NT2/D1 (cell line): ENCODE results near the gene UTF1.
A peak's percentile ranks its signal among the peaks of the same experiment; 100 is the strongest.

Experiments used
- DNase-seq: peaks from one replicate; pipeline ENCODE4 v3.0.0-alpha.2; 2011; ENCODE audit warnings: low read depth, low spot score
- H3K27me3 ChIP-seq: 2 replicates; pipeline ENCODE4 v1.6.0; 2011; ENCODE audit warnings: mild to moderate bottlenecking; ENCODE audit not compliant: insufficient read length, insufficient read depth
- H3K36me3 ChIP-seq: 2 replicates; pipeline ENCODE4 v1.6.1; 2011; ENCODE audit warnings: mild to moderate bottlenecking, low read length, mixed read lengths; ENCODE audit not compliant: insufficient read depth, insufficient read length
- H3K4me1 ChIP-seq: 2 replicates; pipeline ENCODE4 v1.5.1; 2011; ENCODE audit not compliant: insufficient read depth, insufficient read length
- H3K4me3 ChIP-seq: 2 replicates; pipeline ENCODE4 v1.5.1; 2011; ENCODE audit warnings: low read depth; ENCODE audit not compliant: insufficient read length
- H3K9ac ChIP-seq: 2 replicates; pipeline ENCODE4 v1.6.0; 2011; ENCODE audit warnings: low read depth; ENCODE audit not compliant: insufficient read length
- H3K9me3 ChIP-seq: 2 replicates; pipeline ENCODE4 v1.5.1; 2011; ENCODE audit warnings: mild to moderate bottlenecking, low read length; ENCODE audit not compliant: insufficient read depth
- SUZ12 ChIP-seq: IDR thresholded peaks from 2 replicates; pipeline ENCODE4 v1.6.1; 2011; ENCODE audit not compliant: insufficient read length, insufficient read depth; ENCODE audit errors: extremely low read depth
- YY1 ChIP-seq: IDR thresholded peaks from 2 replicates; pipeline ENCODE4 v1.6.1; 2011; ENCODE audit not compliant: insufficient read length, insufficient read depth
- ZNF274 ChIP-seq: IDR thresholded peaks from 2 replicates; pipeline ENCODE4 v1.6.1; 2011; ENCODE audit warnings: mild to moderate bottlenecking, low read depth, low read length

UTF1 gene

DNA sequence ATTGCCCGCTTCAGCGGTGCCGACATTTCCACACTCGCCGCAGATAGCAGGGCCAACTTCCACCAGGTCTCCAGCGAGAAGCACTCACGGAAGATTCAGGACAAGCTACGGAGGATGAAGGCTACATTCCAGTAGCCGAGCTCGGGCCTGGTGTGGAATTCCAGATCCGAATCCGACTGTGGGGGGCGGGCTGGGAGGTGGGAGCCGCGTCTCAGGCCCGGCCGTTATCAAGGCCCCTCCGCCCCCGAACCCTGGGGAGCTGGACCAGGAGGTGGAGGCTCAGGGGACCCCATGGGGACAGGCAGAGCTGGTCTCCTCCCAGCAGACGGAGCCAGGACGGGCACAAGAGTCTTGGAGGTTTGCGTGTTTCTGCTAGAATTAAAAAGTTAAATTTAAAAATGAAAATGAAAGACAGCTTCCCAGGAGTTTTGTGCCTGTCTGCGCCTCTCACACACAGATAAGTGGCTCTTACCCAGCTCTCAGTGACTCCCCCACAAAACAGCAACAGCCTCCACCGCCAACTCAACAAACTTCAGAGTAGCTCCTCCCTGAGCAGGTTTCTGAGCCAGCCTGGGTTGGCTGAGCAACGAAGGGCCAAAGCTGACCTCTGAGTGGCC is 5.2 kb upstream of the UTF1 start:
- no peaks in the 10 kb centered on the region for H3K9me3 ChIP-seq
- no peaks in the 10 kb centered on the region for H3K36me3 ChIP-seq
- peaks cover 37% of the 10 kb centered on the region for H3K27me3 ChIP-seq
- no peak for DNase-seq
- TF ChIP-seq SUZ12: no peak
- no peak for TF ChIP-seq ZNF274
- no peak for TF ChIP-seq YY1
- H3K9ac ChIP-seq: no peak overlapping the region
- H3K4me3 ChIP-seq: no peak overlapping the region
- peaks cover 5% of the 10 kb centered on the region for H3K4me1 ChIP-seq

GRCh38 chr10:133225707-133226191 is 4.3 kb upstream of the UTF1 start:
- Histone ChIP-seq H3K4me1 (peaks cover 5% of the 10 kb centered on the region), H3K9ac (no peak overlapping the region), H3K9me3 (no peaks in the 10 kb centered on the region), H3K27me3 (peaks cover 42% of the 10 kb centered on the region), H3K4me3 (no peak overlapping the region), H3K36me3 (no peaks in the 10 kb centered on the region)
- DNase-seq: no peak
- no peak for TF ChIP-seq ZNF274
- no peak for TF ChIP-seq SUZ12
- TF ChIP-seq YY1: no peak

- no peak overlapping the region for H3K4me3 ChIP-seq
- DNase-seq: no peak
- H3K9me3 ChIP-seq: peaks cover 3% of the 10 kb centered on the region; the same call in 1 of the 2 replicates
- no peaks in the 10 kb centered on the region for H3K36me3 ChIP-seq
- peaks cover 5% of the 10 kb centered on the region for H3K4me1 ChIP-seq
- H3K9ac ChIP-seq: no peak overlapping the region
- H3K27me3 ChIP-seq: peaks cover 42% of the 10 kb centered on the region
- no peak for TF ChIP-seq YY1
- no peak for TF ChIP-seq ZNF274
- TF ChIP-seq SUZ12: no peak
Observed at GRCh38 chr10:133226251-133226808, 3.7 kb upstream of the UTF1 start.

DNA sequence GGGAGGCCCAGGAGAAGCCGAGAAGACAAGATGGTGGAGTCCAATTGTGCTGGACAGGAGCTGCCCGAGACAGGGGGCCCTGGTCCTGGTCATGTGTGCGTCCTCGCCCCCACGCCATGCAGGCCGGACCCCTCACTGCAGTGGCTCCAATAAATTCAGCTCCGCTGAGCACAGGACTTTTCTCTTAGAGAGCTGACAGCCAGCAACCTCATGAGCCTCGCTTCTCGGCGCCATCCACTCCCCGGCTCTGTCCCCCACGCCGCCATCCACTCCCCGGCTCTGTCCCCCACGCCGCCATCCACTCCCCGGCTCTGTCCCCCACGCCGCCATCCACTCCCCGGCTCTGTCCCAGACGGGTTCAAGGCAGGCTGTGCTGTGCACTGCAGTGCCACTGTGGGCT is 2.8 kb upstream of the UTF1 start:
- H3K4me3 ChIP-seq: no peak overlapping the region
- H3K36me3 ChIP-seq: no peaks in the 10 kb centered on the region
- H3K4me1 ChIP-seq: peaks cover 7% of the 10 kb centered on the region
- no peak for DNase-seq
- peaks cover 7% of the 10 kb centered on the region; the same call in 1 of the 2 replicates for H3K9me3 ChIP-seq
- TF ChIP-seq YY1 (no peak), ZNF274 (no peak), SUZ12 (no peak)
- H3K27me3 ChIP-seq: peaks cover 46% of the 10 kb centered on the region
- H3K9ac ChIP-seq: no peak overlapping the region

DNA sequence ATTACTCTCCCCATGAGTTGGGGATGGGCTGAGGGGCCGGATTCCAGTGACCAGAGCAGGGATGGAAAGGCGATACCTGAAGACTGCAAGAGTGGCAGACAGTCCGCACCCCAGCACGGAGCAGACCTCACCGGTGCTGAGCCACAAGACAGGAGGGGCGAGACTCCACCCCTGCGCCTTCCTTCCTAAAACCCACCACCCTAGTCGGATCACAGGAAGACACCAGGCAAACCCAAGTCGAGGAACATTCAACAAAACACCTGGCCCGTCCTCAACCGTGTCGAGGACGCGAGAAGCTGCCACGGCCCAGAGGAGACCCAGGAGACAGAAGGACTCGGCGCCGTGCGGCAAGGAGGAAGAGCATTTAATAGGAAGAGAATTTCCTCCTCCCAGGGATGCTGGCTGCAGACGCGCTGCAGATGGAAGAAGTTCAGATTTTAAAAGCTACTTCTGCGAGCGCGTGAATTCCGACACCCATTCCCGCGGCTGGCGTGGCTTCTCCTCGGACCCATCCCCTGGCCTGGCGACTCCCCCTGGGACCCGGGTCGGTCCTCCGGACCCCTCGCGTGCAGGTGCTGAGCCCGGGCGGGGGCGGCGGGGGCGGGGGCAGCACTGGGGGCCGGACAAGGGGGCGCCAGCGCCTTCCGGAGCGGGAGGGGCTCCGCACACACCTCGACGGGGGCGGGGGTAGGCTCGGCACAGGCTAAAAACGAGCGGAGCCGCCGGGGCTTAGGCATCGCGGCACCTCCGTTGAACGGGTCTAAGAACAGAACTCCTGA is 563 bp upstream of the UTF1 start:
- Histone ChIP-seq H3K4me3 (no peak overlapping the region), H3K4me1 (peaks cover 12% of the 10 kb centered on the region), H3K27me3 (peaks cover 64% of the 10 kb centered on the region), H3K9me3 (peaks cover 7% of the 10 kb centered on the region; the same call in 1 of the 2 replicates), H3K36me3 (no peaks in the 10 kb centered on the region), H3K9ac (no peak overlapping the region)
- DNase-seq: no peak
- TF ChIP-seq SUZ12 (no peak), YY1 (no peak), ZNF274 (no peak)

DNA sequence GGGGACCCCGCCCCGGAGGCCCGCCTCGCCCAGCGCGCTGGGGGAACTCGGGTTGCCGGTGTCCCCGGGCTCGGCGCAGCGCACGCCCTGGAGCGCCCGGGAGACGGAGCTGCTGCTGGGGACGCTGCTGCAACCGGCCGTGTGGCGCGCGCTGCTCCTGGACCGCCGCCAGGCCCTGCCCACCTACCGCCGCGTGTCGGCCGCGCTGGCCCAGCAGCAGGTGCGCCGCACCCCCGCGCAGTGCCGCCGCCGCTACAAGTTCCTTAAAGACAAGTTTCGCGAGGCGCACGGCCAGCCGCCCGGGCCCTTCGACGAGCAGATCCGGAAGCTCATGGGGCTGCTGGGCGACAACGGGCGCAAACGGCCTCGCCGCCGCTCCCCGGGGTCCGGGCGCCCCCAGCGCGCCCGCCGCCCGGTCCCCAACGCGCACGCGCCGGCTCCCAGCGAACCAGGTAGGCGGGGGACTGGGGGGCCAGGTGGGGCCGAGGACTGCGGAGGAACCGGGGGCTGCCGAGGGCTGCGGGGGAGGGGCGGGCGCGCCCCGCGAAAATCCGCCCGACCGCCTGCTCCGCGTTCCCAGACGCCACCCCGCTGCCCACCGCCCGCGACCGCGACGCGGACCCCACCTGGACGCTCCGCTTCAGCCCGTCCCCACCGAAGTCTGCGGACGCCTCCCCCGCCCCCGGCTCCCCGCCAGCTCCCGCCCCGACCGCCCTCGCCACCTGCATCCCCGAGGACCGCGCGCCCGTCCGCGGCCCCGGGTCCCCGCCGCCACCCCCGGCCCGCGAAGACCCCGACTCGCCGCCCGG is 574 bp downstream of the UTF1 start:
- TF ChIP-seq SUZ12 (peak; percentile 41), ZNF274 (no peak)
- Histone ChIP-seq H3K36me3 (no peaks in the 10 kb centered on the region), H3K9me3 (peaks cover 7% of the 10 kb centered on the region; the same call in 1 of the 2 replicates), H3K9ac (peak overlapping the region; percentile 61), H3K27me3 (peaks cover 73% of the 10 kb centered on the region), H3K4me1 (peaks cover 8% of the 10 kb centered on the region), H3K4me3 (peak overlapping the region; percentile 49)
- DNase-seq: no peak

DNA sequence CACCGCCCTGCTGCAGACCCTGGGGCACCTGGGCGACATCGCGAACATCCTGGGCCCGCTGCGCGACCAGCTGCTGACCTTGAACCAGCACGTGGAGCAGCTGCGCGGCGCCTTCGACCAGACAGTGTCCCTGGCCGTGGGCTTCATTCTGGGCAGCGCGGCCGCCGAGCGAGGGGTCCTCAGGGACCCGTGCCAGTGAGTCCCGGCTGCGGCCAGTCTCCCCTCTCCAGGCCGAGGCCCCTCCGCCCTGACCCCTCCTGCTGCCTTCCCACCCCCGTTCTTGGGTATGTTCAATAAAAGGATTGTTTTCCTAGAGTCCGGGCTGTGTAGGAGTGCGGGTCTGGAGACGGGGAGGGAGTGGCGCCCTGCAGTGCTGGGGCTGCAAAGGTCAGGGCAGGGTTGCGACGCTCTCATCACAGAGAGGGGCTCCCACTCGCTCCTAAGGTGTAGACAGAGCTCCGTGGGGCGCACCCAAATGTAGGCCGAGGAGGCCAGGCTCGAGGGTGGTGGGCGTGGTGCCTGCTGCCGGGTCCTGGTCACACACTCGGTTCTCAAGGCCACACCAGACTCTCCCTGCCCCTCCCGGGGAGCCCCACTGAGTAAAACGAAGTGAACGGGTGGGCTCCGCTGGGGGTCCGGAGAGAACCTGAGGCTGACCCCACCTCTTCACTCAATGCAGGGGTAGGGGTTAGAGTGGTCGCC is 1.4 kb downstream of the UTF1 start:
- H3K9me3 ChIP-seq: peaks cover 7% of the 10 kb centered on the region; the same call in 1 of the 2 replicates
- H3K36me3 ChIP-seq: no peaks in the 10 kb centered on the region
- peak overlapping the region; percentile 11 for H3K4me3 ChIP-seq
- H3K4me1 ChIP-seq: peaks cover 8% of the 10 kb centered on the region
- DNase-seq: no peak
- H3K9ac ChIP-seq: no peak overlapping the region
- H3K27me3 ChIP-seq: peaks cover 81% of the 10 kb centered on the region
- TF ChIP-seq ZNF274: no peak
- TF ChIP-seq YY1: no peak
- no peak for TF ChIP-seq SUZ12
